Lower leg skin (tissue), 4 donors: Measurements from ENCODE around the gene SH2D2A. TPM values are rescaled to one million over a fixed set of nuclear protein-coding genes. Genes with fewer than 3 reads are reported as not detected.

Source experiments
- DNase-seq, 2 donors: peaks; one replicate each; pipeline ENCODE4 v3.0.0-alpha.2; 2019; ENCODE audit warnings: low spot score in 2 of 2
- H3K4me3 ChIP-seq: fragments of 200-600 bp; sonication (generic); 2 replicates; pipeline ENCODE4 v1.5.1; 2017; ENCODE audit warnings: mild to moderate bottlenecking, low read depth; ENCODE audit not compliant: poor library complexity, severe bottlenecking
- POLR2A ChIP-seq, 2 donors: fragments of 450-650 bp; IDR thresholded peaks; one replicate each; pipeline ENCODE4 v1.6.1; 2016 to 2017; ENCODE audit warnings: antibody characterized with exemption in 2 of 2, mild to moderate bottlenecking in 1 of 2, moderate library complexity in 1 of 2
- WGBS, 2 donors: methylation state at CpG; one replicate each; pipeline ENCODE4 v1.1.5; 2018; 5-methylcytosine and 5-hydroxymethylcytosine counted together
- intact Hi-C: fragments of 100-400 bp; cut with DNase I; formaldehyde crosslinking; loops from one replicate; pipeline ENCODE4 v1.15.0; 2023; ENCODE audit warnings: low total_unique reads
- total RNA-seq, 4 donors: library from RNA; depleted of rRNA; stranded (reverse); fragments of >200 nt; gene quantifications; one replicate each; pipeline ENCODE4 v1.1.0, GENCODE V29; 2016
- TF ChIP-seq, protein P1 (sequence below), 3 donors: fragments of 450-650 bp; IDR thresholded peaks; one replicate each; pipeline ENCODE4 v1.5.1; 2016; ENCODE audit warnings: antibody characterized with exemption in 3 of 3, mild to moderate bottlenecking in 3 of 3, moderate library complexity in 2 of 3

The SH2D2A gene
- total RNA-seq, 4 donors from 2014 or later: 1.5 TPM; not detected in 3

GRCh38 chr1:156838972-156839371 lies 22.3 kb upstream of the SH2D2A start:
- TF ChIP-seq, protein P1, sequence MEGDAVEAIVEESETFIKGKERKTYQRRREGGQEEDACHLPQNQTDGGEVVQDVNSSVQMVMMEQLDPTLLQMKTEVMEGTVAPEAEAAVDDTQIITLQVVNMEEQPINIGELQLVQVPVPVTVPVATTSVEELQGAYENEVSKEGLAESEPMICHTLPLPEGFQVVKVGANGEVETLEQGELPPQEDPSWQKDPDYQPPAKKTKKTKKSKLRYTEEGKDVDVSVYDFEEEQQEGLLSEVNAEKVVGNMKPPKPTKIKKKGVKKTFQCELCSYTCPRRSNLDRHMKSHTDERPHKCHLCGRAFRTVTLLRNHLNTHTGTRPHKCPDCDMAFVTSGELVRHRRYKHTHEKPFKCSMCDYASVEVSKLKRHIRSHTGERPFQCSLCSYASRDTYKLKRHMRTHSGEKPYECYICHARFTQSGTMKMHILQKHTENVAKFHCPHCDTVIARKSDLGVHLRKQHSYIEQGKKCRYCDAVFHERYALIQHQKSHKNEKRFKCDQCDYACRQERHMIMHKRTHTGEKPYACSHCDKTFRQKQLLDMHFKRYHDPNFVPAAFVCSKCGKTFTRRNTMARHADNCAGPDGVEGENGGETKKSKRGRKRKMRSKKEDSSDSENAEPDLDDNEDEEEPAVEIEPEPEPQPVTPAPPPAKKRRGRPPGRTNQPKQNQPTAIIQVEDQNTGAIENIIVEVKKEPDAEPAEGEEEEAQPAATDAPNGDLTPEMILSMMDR (IDR thresholded peaks at IDR 0.05): no peak
- no peak for TF ChIP-seq POLR2A (IDR thresholded peaks at IDR 0.05)
- no peak for DNase-seq
- intact Hi-C loops: no loop called here
- 0 to 31% methylated on average over 4 to 6 of the region's 7 CpGs for WGBS, 2 donors
- H3K4me3 ChIP-seq: no peak overlapping the region

- 62 to 72% methylated on average over 4 of the region's 4 CpGs for WGBS, 2 donors
- H3K4me3 ChIP-seq: no peak overlapping the region
- intact Hi-C loops: no loop called here
- no peak for DNase-seq
- TF ChIP-seq, protein P1 (IDR thresholded peaks at IDR 0.05): no peak
- no peak for TF ChIP-seq POLR2A (IDR thresholded peaks at IDR 0.05)
Measured at GRCh38 chr1:156836892-156837291, 20.2 kb upstream of the SH2D2A start.

DNA sequence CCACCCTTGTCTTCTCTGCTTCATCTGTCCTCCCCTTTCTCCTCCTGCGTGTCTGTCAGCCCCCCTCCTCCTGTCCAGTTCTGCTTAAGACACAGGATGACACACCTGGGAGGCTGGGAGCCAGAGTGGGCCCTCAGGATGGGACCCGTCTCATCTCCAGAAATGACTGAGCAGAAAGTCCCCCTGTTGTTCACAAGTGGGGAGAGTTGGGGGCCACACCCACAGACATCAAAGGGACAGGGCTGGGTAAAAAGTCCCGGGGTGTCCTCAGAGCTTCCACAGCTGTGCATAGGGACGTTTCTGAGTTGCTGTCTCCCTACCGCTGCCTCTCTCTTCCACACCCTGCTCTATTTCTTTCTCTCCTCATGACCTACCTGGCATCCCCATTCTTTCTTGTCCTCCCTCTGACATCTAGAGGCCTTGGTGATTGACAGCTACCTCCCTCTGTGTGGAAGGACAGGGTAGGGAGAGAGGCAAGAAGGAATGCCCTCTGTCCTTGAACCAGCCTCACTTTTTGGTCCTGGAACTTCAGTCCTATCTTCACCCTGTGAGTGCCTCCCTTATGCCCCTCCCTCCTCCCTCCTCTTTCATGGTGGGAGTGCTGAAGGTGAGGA lies 19.5 kb upstream of the SH2D2A start:
- DNase-seq: no peak
- TF ChIP-seq, protein P1 (IDR thresholded peaks at IDR 0.05): no peak
- no peak for TF ChIP-seq POLR2A (IDR thresholded peaks at IDR 0.05)
- H3K4me3 ChIP-seq: no peak overlapping the region
- intact Hi-C loops: no loop called here
- WGBS, 2 donors: 63 to 64% methylated on average over 5 of the region's 5 CpGs

DNA sequence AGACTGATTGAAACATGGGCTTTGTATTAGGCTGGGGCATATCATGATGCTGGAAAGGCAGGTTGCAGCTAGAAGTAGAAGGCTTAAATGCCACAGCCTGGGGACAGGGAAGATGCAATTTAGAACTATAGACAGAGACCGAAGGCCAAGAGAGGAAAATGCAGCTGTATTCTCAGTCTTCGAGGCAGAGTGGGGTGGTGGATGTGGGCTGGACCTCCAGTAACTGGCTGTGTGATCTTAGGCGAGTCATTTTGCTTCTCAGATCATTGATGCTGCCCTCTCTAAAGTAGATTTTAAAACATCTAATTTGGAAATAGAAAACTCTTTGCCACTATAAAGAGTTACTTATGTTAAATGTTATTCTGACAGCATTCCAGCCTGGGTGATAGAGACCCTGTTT lies 17.7 kb upstream of the SH2D2A start:
- no peak for DNase-seq
- no peak for TF ChIP-seq POLR2A (IDR thresholded peaks at IDR 0.05)
- TF ChIP-seq, protein P1 (IDR thresholded peaks at IDR 0.05): no peak
- 65 to 73% methylated on average over 3 of the region's 3 CpGs for WGBS, 2 donors
- H3K4me3 ChIP-seq: no peak overlapping the region
- intact Hi-C loops: no loop called here

- no peak overlapping the region for H3K4me3 ChIP-seq
- TF ChIP-seq, protein P1 (IDR thresholded peaks at IDR 0.05): no peak
- TF ChIP-seq POLR2A (IDR thresholded peaks at IDR 0.05): no peak
- WGBS, 2 donors: 61 to 67% methylated on average over 2 of the region's 2 CpGs
- intact Hi-C loops: no loop called here
- DNase-seq: no peak
Measured at GRCh38 chr1:156833603-156834002, 17.0 kb upstream of the SH2D2A start.

DNA sequence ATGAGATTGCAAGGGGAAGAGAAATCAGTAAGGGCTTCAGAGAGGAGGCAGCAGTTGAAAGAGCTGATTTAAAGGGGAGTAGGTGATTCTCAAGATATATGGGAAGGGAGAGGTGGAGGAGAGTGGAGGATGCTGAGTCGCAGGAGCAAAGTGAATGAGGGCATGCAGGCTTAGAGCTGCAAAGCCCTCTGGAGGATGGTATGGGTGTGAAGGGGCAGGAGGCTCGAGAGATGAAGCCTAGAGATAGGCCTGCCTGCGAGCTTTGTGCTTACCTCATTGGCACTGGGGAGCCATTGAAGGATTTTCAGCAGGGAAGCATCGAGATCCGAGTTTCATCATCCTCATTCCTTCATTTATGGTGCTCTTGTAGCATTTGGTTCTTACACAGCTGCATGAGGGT lies 15.8 kb upstream of the SH2D2A start:
- no peak for TF ChIP-seq POLR2A (IDR thresholded peaks at IDR 0.05)
- TF ChIP-seq, protein P1 (IDR thresholded peaks at IDR 0.05): no peak
- no peak for DNase-seq
- intact Hi-C loops: no loop called here
- 67 to 71% methylated on average over 5 of the region's 5 CpGs for WGBS, 2 donors
- H3K4me3 ChIP-seq: no peak overlapping the region
